Common myeloid progenitor, CD34-positive (primary cell): ENCODE data around the gene ZNF221.

Experiments
- CTCF ChIA-PET: fragments of 350-600 bp; sonication (Branson Sonifier 250); formaldehyde crosslinking; loops from one replicate; lab custom pipeline; 2021; ENCODE audit warnings: antibody characterized with exemption; lab: Charles Lee
- POLR2A ChIA-PET: fragments of 350-600 bp; sonication (Branson Sonifier 250); formaldehyde crosslinking; loops from one replicate; lab custom pipeline; 2021; ENCODE audit warnings: antibody characterized with exemption; lab: Charles Lee
- DNase-seq, 3 donors: peaks; one replicate each; pipeline versions ENCODE4 v3.0.0 to v3.0.0-alpha.2; 2013
- H3K27ac ChIP-seq, 2 experiments: 1 replicate in 1 of 2; 2 replicates in 1 of 2; pipeline ENCODE4 v1.7.0; 2013; ENCODE audit warnings: inconsistent platforms in 2 of 2, low read length in 2 of 2, mild to moderate bottlenecking in 2 of 2, low read depth in 1 of 2, moderate library complexity in 1 of 2; ENCODE audit not compliant: severe bottlenecking in 2 of 2, insufficient read depth in 1 of 2, poor library complexity in 1 of 2
- H3K27me3 ChIP-seq, 5 experiments: replicated peaks in 2 of 5; 1 replicate in 3 of 5; 2 replicates in 2 of 5; pipeline versions ENCODE4 v1.6.1 to v1.7.0; 2013; ENCODE audit warnings: low read length in 4 of 5, mild to moderate bottlenecking in 2 of 5, moderate library complexity in 2 of 5, inconsistent platforms in 1 of 5; ENCODE audit not compliant: insufficient read depth in 5 of 5, control insufficient read depth in 4 of 5
- H3K36me3 ChIP-seq, 4 experiments: 1 replicate in 2 of 4; 2 replicates in 2 of 4; pipeline versions ENCODE4 v1.6.1 to v1.7.0; 2013; ENCODE audit warnings: low read length in 3 of 4, control low read depth in 1 of 4, mild to moderate bottlenecking in 1 of 4; ENCODE audit not compliant: control insufficient read depth in 4 of 4, insufficient read depth in 4 of 4
- H3K4me1 ChIP-seq, 4 experiments: 1 replicate in 3 of 4; 2 replicates in 1 of 4; pipeline versions ENCODE4 v1.6.1 to v1.7.1; 2013; ENCODE audit warnings: low read length in 3 of 4, mild to moderate bottlenecking in 3 of 4, control low read depth in 1 of 4, inconsistent platforms in 1 of 4, moderate library complexity in 1 of 4; ENCODE audit not compliant: control insufficient read depth in 4 of 4, insufficient read depth in 4 of 4; ENCODE audit errors: control extremely low read depth in 1 of 4
- H3K4me3 ChIP-seq, 7 experiments: 1 replicate in 4 of 7; 2 replicates in 3 of 7; pipeline versions ENCODE4 v1.5.1 to v1.7.0; 2013; ENCODE audit warnings: mild to moderate bottlenecking in 7 of 7, low read length in 6 of 7, moderate library complexity in 6 of 7, inconsistent platforms in 2 of 7, low read depth in 2 of 7, control low read depth in 1 of 7; ENCODE audit not compliant: insufficient read depth in 4 of 7, control insufficient read depth in 1 of 7; ENCODE audit errors: extremely low read depth in 1 of 7
- H3K9me3 ChIP-seq, 5 experiments: 1 replicate in 4 of 5; 2 replicates in 1 of 5; pipeline versions ENCODE4 v1.6.1 to v1.7.1; 2013; ENCODE audit warnings: low read length in 4 of 5, mild to moderate bottlenecking in 2 of 5, inconsistent platforms in 1 of 5, low read depth in 1 of 5, moderate library complexity in 1 of 5; ENCODE audit not compliant: control insufficient read depth in 4 of 5, insufficient read depth in 2 of 5; ENCODE audit errors: control extremely low read depth in 1 of 5
- WGBS: methylation state at CpG from one replicate; pipeline ENCODE4 v1.1.5; 2013; ENCODE audit not compliant: insufficient coverage; 5-methylcytosine and 5-hydroxymethylcytosine counted together

Gene ZNF221

DNA sequence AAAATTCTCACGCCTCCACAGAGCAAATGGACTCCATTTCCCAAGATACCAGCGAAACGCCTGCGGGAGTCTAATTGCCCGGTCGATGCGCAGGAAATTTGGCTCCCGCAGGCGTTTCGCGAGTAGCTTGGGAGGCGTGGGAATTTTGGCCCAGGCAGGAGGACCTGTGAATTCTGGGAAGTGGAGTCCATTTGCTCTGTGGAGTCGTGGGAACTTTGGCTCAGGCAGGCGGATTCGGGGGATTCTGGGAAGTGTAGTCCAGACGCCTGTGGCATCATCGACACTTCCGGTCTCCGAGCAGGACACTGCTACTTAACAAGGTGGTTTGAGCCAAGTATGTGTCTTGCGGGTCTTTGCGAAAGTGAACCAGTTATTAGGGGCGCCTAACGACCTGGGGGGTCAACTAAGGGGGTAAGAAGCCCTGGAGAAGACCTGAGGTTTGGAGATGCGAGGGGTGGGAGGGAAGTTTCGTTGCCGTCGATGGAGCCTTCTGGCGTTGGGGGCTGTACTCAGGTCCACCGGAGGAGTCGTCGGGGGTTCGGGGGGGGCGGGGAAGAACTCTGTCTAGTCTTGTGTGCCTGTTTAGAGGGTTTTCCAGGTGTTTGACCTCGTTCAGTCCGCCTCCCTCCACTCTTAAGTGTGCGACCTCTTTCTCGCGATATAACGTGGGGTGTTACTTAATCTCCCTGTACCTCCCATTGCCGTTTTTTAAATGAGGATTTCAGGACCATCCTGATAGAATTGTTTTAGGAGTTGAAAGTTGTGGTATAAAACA is 33.1 kb downstream of the ZNF221 start, which contains the start of gene ZNF155:
Gene ZNF155, plus strand, starts transcription at position 277 of the 775 bp plus-strand sequence. CDS start 4,356 bp downstream, outside the sequence.
- H3K27ac ChIP-seq = peak within 1 kb of the TSS; percentile 33 to 82
- POLR2A ChIA-PET = no interaction called here
- peak; percentile 79 to 84 (median 83) for DNase-seq
- no peaks in the 10 kb centered on the region for H3K27me3 ChIP-seq
- H3K4me1 ChIP-seq = peaks cover 0 to 14% (median 8%) of the 10 kb centered on the region in 4 experiments
- CTCF ChIA-PET = no interaction called here
- H3K9me3 ChIP-seq = peaks cover 2 to 34% (median 9%) of the 10 kb centered on the region in 5 experiments
- under 1% methylated on average over 29 of the region's 40 CpGs for WGBS
- H3K36me3 ChIP-seq = peaks cover 3 to 16% (median 11%) of the 10 kb centered on the region in 4 experiments
- H3K4me3 ChIP-seq = peak within 1 kb of the TSS; percentile 67 to 96 (median 86)

DNA sequence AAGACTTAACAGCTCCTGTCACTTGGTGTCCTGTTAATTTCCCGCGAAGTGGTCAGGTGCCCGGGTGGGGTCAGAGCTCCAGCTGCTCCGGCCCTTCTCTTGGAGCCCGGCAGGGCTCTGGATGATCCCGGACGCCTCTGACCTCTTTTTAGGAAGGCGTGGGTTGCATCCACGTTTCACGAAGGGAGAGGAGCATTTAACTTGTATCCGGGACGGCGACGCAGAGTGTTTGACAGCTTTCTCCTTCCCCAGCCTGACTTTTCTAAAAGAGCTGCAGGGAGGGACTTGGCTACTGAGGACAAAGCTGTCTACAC is 33.6 kb downstream of the ZNF221 start:
- peaks cover 2 to 36% (median 12%) of the 10 kb centered on the region in 5 experiments for H3K9me3 ChIP-seq
- H3K4me1 ChIP-seq = peaks cover 0 to 14% (median 8%) of the 10 kb centered on the region in 4 experiments
- DNase-seq = peak in 2 of 3 donors; percentile 14 to 21
- ChIA-PET CTCF (interaction anchor here (0.6 kb wide), 1 partner anchor 302 kb away, joined by 3 read pairs; no protein-coding TSS in a partner anchor), POLR2A (no interaction called here)
- H3K4me3 ChIP-seq = peak overlapping the region; percentile 55 to 96 (median 86)
- H3K27ac ChIP-seq = peak overlapping the region; percentile 33 to 82
- 10% methylated on average over 14 of the region's 14 CpGs for WGBS
- H3K27me3 ChIP-seq = no peaks in the 10 kb centered on the region
- H3K36me3 ChIP-seq = peaks cover 8 to 21% (median 16%) of the 10 kb centered on the region in 4 experiments

DNA sequence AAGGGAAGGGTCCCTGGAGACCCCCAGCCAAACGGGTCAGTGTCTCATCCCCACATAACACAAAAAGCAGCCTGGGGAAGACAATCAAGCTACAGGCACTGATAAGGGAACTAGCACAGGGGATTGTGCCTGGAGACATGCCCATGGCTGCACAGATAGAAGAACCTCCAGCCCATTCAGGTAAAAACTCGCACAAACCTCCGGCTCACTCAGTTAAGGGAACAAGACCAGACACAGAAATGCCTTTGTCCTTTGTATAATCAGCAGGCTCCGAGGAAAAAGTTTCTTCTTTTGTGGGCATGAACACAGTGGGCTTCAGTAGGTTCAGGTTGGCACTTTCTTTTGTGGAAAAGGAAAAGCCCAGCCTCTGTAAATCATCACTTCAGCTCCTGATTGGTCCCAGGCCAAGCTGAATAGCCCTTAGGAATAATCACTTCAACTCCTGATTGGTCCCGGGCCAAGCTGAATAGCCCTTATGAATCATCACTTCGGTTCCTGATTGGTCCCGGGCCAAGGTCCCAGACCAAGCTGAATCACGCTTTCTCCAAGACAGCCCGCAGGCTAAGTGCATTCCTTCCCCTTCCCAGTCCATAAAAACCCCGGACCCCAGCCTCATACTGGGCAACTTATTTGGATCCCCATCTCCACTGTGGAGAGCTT is 46.7 kb downstream of the ZNF221 start:
- DNase-seq = no peak
- Histone ChIP-seq H3K36me3 (peaks cover 18 to 49% (median 38%) of the 10 kb centered on the region in 4 experiments), H3K4me3 (no peak overlapping the region), H3K27me3 (no peaks in the 10 kb centered on the region), H3K9me3 (peaks cover 11 to 34% (median 23%) of the 10 kb centered on the region in 5 experiments), H3K27ac (no peak overlapping the region), H3K4me1 (peaks cover 0 to 8% (median 6%) of the 10 kb centered on the region in 4 experiments)
- ChIA-PET POLR2A (no interaction called here), CTCF (no interaction called here)
- WGBS = 96% methylated on average over 8 of the region's 10 CpGs

DNA sequence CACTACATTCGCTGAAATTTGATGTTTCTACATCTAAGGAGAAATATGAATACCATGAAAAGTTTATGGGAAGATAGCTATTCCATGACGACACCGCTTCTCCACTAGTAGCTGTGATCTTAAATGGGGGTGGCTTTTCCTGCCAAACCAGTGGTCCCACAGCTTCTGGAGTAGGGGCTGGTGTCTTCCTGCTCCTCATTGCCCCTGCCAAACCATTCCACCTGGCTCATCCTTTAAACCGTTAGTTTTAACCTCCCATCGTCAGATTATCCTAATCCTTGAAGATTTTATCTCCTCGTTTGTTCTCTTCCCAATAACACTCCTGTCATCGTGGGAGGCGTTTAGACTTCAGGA is 51.2 kb downstream of the ZNF221 start:
- Histone ChIP-seq H3K36me3 (peaks cover under 1 to 15% (median 11%) of the 10 kb centered on the region in 4 experiments), H3K27me3 (no peaks in the 10 kb centered on the region), H3K9me3 (peaks cover 9 to 22% (median 13%) of the 10 kb centered on the region in 5 experiments), H3K4me3 (peak overlapping the region; percentile 84 to 100 (median 96)), H3K4me1 (peaks cover 2 to 19% (median 15%) of the 10 kb centered on the region in 4 experiments), H3K27ac (peak overlapping the region; percentile 73 to 87)
- POLR2A ChIA-PET = interaction anchor here (0.6 kb wide), 1 partner anchor 538 kb away, joined by 3 read pairs; no protein-coding TSS in a partner anchor
- CTCF ChIA-PET = interaction anchor here (0.8 to 1.0 kb wide), 2 partner anchors 49 to 498 kb away, joined by 3 read pairs; no protein-coding TSS in a partner anchor
- 9% methylated on average over 8 of the region's 8 CpGs for whole genome bisulfite sequencing
- DNase-seq = peak in 1 of 3 donors; percentile 15

DNA sequence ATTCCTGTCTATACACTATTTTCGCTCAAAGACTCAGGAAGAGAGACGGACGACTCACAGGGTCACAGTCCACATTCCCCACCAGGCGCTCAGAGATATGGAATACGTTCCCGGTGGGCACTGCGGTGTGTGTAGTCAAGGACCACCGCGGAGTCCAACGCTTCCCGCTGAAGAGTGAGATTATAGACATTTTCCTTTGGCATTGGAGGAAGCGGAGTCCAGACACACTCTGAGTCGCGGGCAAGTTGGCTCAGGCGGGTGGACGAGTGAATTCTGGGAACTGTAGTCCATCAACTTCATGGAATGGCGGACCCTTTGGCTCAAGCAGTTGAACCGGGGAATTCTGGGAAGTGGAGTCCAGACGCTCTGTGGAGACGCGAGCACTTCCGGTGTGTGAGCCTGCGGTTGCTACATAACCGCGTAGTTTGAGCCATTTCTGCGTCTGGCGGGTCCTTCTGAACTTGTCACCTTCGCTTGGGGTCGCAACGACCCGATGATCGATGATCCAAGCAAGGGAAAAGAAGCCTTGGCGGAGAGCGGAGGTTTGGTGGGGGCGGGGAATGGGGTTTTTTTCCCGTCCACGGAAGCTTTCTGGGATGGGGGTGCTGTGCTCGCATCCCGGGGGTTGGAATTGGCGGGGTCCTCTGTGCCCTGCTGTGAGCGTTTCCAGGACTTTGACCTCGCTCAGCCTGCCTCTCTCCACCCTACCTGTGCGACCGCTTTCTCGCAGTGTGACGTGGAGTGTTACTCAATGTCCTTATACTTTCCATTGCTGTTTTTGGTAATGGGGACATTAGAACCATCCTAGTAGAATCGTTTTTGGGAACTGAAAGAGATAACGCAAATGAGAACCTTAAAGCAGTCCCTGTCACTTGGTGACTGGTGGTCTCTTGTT is 51.8 kb downstream of the ZNF221 start, which contains the start of gene ZNF230:
Gene ZNF230, plus strand, starts transcription at position 392 of the 895 bp plus-strand sequence. CDS start 4,122 bp downstream, outside the sequence.
- peak; percentile 95 to 98 (median 98) for DNase-seq
- Histone ChIP-seq H3K9me3 (peaks cover 11 to 24% (median 15%) of the 10 kb centered on the region in 5 experiments), H3K36me3 (peaks cover 7 to 17% (median 13%) of the 10 kb centered on the region in 4 experiments), H3K27ac (peak within 1 kb of the TSS; percentile 73 to 87), H3K4me1 (peaks cover 2 to 19% (median 15%) of the 10 kb centered on the region in 4 experiments), H3K27me3 (no peaks in the 10 kb centered on the region), H3K4me3 (peak within 1 kb of the TSS; percentile 84 to 100 (median 96))
- 0% methylated on average over 37 of the region's 48 CpGs for WGBS
- ChIA-PET CTCF (interaction anchor here (0.8 to 1.4 kb wide), 2 partner anchors 88 to 497 kb away, joined by 3 read pairs; no protein-coding TSS in a partner anchor), POLR2A (interaction anchor here (0.6 to 1.2 kb wide), 2 partner anchors 22 to 48 kb away, joined by 3 to 5 read pairs; partner anchors contain the start of gene ZNF222)

DNA sequence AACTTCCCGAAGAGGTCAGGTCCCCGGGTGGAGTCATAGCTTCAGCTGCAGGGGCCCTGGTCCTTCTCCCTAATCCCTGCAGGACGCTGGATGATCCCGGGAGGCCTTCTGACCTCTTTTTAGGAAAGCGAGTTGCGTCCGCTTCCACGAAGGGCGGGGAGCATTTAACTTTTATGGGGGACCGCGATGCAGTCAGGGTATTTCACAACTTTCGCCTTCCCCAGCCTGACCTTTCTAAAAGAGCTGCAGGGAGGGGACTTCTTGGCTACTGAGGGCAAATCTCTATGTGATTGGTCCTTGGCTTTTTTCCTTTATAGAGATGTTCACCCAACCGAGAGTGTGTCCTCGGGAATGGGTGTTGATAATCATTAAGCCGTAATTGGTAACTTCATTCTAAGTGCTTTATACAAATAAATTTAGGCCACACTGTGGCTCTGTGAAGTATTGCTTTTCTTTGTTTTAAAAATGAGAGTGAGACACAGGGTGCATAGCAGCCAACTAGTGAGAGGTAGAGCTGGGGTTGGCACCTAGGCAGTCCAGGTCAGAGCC is 52.5 kb downstream of the ZNF221 start:
- ChIA-PET POLR2A (interaction anchor here (1.0 to 1.2 kb wide), 2 partner anchors 47 to 111 kb away, joined by 3 read pairs; no protein-coding TSS in a partner anchor), CTCF (interaction anchor here (0.8 to 1.4 kb wide), 2 partner anchors 45 to 89 kb away, joined by 3 read pairs; no protein-coding TSS in a partner anchor)
- Histone ChIP-seq H3K4me1 (peaks cover 2 to 19% (median 15%) of the 10 kb centered on the region in 4 experiments), H3K36me3 (peaks cover 11 to 24% (median 16%) of the 10 kb centered on the region in 4 experiments), H3K27me3 (no peaks in the 10 kb centered on the region), H3K4me3 (peak overlapping the region; percentile 84 to 100 (median 96)), H3K9me3 (peaks cover 10 to 27% (median 20%) of the 10 kb centered on the region in 5 experiments), H3K27ac (peak overlapping the region in 1 of 2 experiments; percentile 87)
- 3% methylated on average over 13 of the region's 15 CpGs for WGBS
- peak; percentile 14 to 67 (median 42) for DNase-seq
